Choroid plexus epithelial cell (primary cell): ENCODE measurements around the gene ZNF532.
A peak's percentile ranks its signal among the peaks of the same experiment; 100 is the strongest.
"Not testable (repeated sequence)": the region's sequence is repeated elsewhere in the genome, so short reads cannot be mapped to it uniquely, and the experiment has no call there.

ENCODE experiments used
- DNase-seq: peaks from one replicate; pipeline ENCODE4 v3.0.0-alpha.2; 2010; ENCODE audit warnings: low read depth
- H3K4me3 ChIP-seq: 2 replicates; pipeline ENCODE4 v1.5.1; 2011; ENCODE audit warnings: low read depth, mild to moderate bottlenecking, control low read depth, low read length, moderate library complexity
- CTCF ChIP-seq: conservative IDR thresholded peaks from 2 replicates; pipeline ENCODE4 v1.5.1; 2011; ENCODE audit warnings: low read depth, mild to moderate bottlenecking, control low read depth, inconsistent platforms, low read length, moderate library complexity

Gene ZNF532

GRCh38 chr18:58850786-58851469, 13.7 kb upstream of the ZNF532 start:
- no peak overlapping the region for H3K4me3 ChIP-seq
- no peak for TF ChIP-seq CTCF

GRCh38 chr18:58851856-58852255, 12.8 kb upstream of the ZNF532 start:
- H3K4me3 ChIP-seq = no peak overlapping the region
- DNase-seq = no peak
- TF ChIP-seq CTCF = no peak

More at GRCh38 chr18:58850786-58851469, 13.7 kb upstream of the ZNF532 start:
- no peak for DNase-seq

GRCh38 chr18:58852629-58853028, 12.0 kb upstream of the ZNF532 start:
- no peak for DNase-seq
- TF ChIP-seq CTCF = no peak
- no peak overlapping the region for H3K4me3 ChIP-seq

GRCh38 chr18:58853561-58853960, 11.1 kb upstream of the ZNF532 start:
- no peak overlapping the region for H3K4me3 ChIP-seq
- no peak for TF ChIP-seq CTCF
- no peak for DNase-seq

GRCh38 chr18:58855521-58855920, 9.2 kb upstream of the ZNF532 start:
- H3K4me3 ChIP-seq, DNase-seq: not testable (repeated sequence)

GRCh38 chr18:58856881-58857280, 7.8 kb upstream of the ZNF532 start:
- peak; percentile 55 for DNase-seq
- H3K4me3 ChIP-seq = no peak overlapping the region
- no peak for TF ChIP-seq CTCF

GRCh38 chr18:58858591-58859468, 5.8 kb upstream of the ZNF532 start:
- H3K4me3 ChIP-seq = no peak overlapping the region
- no peak for DNase-seq
- TF ChIP-seq CTCF = no peak
